Kidney epithelial cell (primary cell): ENCODE measurements around the gene FPGS. TPM values are rescaled to one million over a fixed set of nuclear protein-coding genes. Genes with fewer than 3 reads are reported as not detected.
A peak's percentile ranks its signal among the peaks of the same experiment; 100 is the strongest.

Experiments used
- DNase-seq: peaks from one replicate; pipeline ENCODE4 v3.0.0-alpha.2; 2010; ENCODE audit warnings: low read depth
- H3K27me3 ChIP-seq: 2 replicates; pipeline ENCODE4 v1.6.0; 2011; ENCODE audit warnings: low read length; ENCODE audit not compliant: control insufficient read depth, insufficient read depth
- H3K36me3 ChIP-seq: 2 replicates; pipeline ENCODE4 v1.5.1; 2011; ENCODE audit warnings: low read length; ENCODE audit not compliant: control insufficient read depth, insufficient read depth
- H3K4me3 ChIP-seq: 2 replicates; pipeline ENCODE4 v1.5.1; 2011; ENCODE audit warnings: low read depth, mild to moderate bottlenecking, control low read depth, low read length
- total RNA-seq: library from RNA; depleted of rRNA; stranded (reverse); fragments of >200 nt; gene quantifications from 2 replicates; pipeline ENCODE4 v1.2.3, GENCODE V29; 2015
- TF ChIP-seq, protein P1 (sequence below): IDR thresholded peaks from 2 replicates; pipeline ENCODE4 v1.5.1; 2011; ENCODE audit warnings: mild to moderate bottlenecking, moderate library complexity, low read length, control low read depth, inconsistent platforms; ENCODE audit not compliant: insufficient read depth, poor library complexity, severe bottlenecking

Gene FPGS
- total RNA-seq, 1 donor from 2014 or later, result 92.5 TPM

DNA sequence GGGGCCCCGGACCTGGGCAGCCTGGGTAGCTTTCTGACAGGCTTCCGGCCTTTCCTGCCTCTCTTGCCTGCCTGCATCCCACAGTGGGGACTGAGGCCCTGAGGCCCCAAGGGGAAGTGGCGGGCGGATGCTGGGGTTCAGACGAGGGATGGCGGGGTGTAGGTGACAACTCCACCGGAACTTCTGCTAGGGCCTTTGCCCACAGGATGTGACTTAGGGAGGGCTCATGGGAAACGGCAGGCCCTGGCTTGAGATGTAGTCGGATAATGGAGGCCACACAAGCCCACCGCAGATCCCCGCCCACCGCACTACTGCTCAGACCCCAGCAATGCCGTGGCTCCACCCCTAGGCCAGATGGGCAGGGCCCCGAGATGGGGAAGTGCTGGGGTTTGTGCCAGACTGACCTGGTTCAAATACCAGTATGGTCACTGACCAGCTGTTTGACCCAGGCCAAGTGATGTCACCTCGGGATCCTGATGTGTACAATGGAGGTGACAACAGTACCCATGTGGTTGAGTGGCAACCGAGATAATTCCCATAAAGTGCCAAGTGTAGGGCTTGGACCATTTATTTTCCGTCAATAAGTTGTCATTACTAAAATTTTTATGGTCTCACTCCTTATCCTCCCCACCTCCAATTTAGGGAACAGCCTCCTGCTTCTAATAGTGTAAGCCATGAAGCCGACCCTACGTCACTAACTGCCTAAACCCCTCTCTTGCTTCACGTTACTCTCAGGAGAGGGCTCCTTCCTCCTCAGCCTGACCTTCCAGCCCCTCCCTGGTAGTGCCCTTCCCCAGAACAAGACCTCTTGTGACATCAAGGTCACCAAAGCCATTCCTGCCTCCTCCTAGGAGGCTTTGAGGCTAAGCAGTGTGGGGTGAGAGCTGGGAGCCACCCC is 19.3 kb upstream of the FPGS start:
- Histone ChIP-seq H3K27me3 (no peaks in the 10 kb centered on the region), H3K4me3 (no peak overlapping the region), H3K36me3 (peaks cover 4% of the 10 kb centered on the region)
- TF ChIP-seq, protein P1, sequence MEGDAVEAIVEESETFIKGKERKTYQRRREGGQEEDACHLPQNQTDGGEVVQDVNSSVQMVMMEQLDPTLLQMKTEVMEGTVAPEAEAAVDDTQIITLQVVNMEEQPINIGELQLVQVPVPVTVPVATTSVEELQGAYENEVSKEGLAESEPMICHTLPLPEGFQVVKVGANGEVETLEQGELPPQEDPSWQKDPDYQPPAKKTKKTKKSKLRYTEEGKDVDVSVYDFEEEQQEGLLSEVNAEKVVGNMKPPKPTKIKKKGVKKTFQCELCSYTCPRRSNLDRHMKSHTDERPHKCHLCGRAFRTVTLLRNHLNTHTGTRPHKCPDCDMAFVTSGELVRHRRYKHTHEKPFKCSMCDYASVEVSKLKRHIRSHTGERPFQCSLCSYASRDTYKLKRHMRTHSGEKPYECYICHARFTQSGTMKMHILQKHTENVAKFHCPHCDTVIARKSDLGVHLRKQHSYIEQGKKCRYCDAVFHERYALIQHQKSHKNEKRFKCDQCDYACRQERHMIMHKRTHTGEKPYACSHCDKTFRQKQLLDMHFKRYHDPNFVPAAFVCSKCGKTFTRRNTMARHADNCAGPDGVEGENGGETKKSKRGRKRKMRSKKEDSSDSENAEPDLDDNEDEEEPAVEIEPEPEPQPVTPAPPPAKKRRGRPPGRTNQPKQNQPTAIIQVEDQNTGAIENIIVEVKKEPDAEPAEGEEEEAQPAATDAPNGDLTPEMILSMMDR, result no peak
- DNase-seq, result no peak

DNA sequence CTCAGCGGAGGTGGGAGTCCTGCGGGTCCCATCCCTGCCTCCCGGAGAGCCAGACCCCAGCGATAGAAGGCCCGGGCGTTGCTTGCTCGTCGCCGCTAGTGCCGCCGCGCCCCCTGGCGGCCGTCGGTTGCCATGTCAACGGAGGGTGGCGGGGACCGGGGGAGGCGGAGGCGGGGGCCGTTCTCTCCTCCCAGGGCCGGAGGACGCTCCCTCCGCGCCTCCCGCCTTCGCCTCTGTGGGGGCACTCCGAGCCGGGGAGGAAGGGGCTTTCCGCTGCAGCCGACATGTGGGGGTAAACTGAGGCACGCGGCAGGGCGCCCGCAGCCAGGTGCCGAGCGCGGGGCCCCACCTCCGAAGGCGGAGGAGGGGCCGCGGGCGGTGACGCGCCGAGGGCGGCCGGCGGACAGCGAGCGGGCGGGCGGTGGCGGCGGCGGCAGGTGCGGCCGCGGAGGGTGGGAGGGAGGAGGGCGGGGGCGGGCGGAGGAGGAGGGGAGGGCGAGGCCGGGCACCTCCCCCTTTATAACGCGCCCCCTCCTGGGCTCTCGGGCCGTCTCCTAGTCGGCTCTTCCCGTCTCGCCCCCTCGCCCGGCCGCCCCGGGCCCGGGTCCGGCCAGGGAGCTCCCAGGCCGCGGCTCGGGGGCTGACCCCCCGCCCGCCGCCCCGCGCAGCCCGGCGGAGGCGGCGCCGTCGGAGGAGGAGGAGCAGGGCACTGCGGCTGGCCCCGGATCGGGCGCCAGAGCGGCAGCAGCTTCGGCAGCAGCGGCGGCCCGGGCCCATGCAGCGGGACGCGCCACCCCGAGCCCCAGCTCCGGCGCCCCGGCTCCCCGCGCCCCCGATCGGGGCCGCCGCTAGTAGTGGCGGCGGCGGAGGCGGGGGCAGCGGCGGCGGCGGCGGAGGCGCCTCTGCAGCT is 17.4 kb upstream of the FPGS start:
- DNase-seq, result no peak
- Histone ChIP-seq H3K27me3 (no peaks in the 10 kb centered on the region), H3K36me3 (peaks cover 7% of the 10 kb centered on the region), H3K4me3 (peak overlapping the region; percentile 61)
- TF ChIP-seq, protein P1, result peak; percentile 88

DNA sequence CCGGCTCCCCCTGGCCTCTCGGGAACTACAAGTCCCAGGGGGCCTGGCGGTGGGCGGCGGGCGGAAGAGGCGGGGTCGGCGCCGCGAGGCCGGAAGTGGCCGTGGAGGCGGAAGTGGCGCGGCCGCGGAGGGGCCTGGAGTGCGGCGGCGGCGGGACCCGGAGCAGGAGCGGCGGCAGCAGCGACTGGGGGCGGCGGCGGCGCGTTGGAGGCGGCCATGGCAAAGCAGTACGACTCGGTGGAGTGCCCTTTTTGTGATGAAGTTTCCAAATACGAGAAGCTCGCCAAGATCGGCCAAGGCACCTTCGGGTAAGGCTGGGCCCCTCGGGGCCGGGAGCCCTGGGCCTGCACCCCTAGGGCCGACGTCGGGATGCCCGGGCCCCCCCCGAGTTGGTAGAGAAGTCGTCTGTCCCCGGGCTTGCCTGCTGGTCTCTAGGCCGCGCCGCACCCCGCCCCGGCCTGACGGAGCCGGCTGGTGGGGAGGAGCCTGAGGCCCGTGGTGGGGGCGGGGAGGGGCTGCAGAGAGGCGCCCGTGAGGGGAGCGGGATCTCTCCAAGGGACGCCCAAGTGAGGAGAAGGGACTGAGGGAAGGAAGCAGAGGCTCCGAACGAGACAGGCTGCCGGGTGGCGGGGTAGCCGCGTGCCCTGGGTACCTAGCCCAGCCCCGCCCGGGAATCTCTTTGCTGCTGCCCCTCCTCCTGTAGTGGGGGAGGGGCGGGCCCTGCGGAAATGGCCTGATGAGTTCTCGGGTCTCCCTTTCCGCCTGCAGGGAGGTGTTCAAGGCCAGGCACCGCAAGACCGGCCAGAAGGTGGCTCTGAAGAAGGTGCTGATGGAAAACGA is 16.5 kb upstream of the FPGS start, which contains the start of gene CDK9:
Gene CDK9 (plus strand): TSS at position 102 of the 840 bp plus-strand sequence. CDS start 115 bp downstream, at position 217.
- DNase-seq, result no peak

DNA sequence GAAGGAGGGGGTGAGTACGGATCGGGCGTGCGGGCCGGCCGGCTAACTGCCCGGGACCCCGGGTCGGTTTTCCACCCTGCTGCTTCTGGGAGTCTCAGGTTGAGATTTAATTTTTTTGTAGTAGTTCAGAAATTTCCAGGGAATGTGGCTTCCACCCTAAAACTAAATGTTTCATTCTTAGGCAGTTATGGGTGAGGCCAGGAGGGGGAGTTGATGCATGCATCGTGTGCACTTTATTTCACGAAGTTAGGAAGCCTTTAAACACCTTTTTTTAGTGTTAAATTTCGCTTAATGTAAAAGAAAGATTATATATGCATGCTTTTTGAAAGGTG is 15.9 kb upstream of the FPGS start:
- no peaks in the 10 kb centered on the region for H3K27me3 ChIP-seq
- no peak for DNase-seq
- TF ChIP-seq, protein P1, result peak; percentile 41
- peaks cover 8% of the 10 kb centered on the region for H3K36me3 ChIP-seq
- H3K4me3 ChIP-seq, result peak overlapping the region; percentile 94

More for the DNA sequence above, 16.5 kb upstream of the FPGS start, which contains the start of gene CDK9:
- H3K36me3 ChIP-seq, result peaks cover 8% of the 10 kb centered on the region
- peak within 1 kb of the TSS; percentile 94 for H3K4me3 ChIP-seq
- no peaks in the 10 kb centered on the region for H3K27me3 ChIP-seq
- TF ChIP-seq, protein P1, result no peak

DNA sequence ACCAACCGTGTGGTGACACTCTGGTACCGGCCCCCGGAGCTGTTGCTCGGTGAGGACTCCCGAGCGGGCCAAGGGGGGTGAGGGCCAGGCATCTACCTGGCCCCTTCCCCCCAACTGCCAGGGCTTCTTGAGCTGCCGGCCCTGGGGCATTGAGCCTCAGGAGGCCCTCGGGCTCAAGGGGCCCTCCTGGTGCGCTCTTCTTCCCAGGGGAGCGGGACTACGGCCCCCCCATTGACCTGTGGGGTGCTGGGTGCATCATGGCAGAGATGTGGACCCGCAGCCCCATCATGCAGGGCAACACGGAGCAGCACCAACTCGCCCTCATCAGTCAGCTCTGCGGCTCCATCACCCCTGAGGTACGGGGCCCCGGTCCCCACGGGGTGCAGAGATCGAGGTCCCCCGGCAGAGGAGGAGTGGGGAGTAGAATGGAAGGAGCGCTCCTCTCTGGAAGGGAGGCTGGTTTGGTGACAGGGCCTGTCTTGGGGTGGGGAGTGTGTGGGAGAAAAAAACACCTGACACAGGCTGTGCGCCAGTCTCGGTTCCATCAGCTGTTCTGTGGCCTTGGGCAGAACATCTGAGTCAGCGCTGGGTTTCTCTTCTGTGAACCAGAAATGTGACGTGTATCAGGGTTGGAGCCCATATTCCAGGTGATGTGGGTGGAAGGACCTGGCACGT is 14.2 kb upstream of the FPGS start:
- H3K4me3 ChIP-seq, result no peak overlapping the region
- TF ChIP-seq, protein P1, result no peak
- no peaks in the 10 kb centered on the region for H3K27me3 ChIP-seq
- peaks cover 8% of the 10 kb centered on the region for H3K36me3 ChIP-seq
- no peak for DNase-seq
